ENCODE results near the gene NCLN.

- TF ChIP-seq POLR2A (IDR thresholded peaks at IDR 0.05) (no peak), CTCF (IDR thresholded peaks at IDR 0.05) (no peak)
Observed at GRCh38 chr19:3216874-3217273, 31.1 kb downstream of the NCLN start.

Measured in transverse colon (tissue), 3 donors.